Measurements from ENCODE around the gene NF1. TPM values are rescaled to one million over a fixed set of nuclear protein-coding genes. Genes with fewer than 3 reads are reported as not detected.
"Not testable (repeated sequence)": the region's sequence is repeated elsewhere in the genome, so short reads cannot be mapped to it uniquely, and the experiment has no call there.

The NF1 gene
- total and polyA plus RNA-seq, 3 donors from 2014 or later, result 60.6 to 99.0 (median 97.6) TPM

GRCh38 chr17:31283841-31284240 lies 189.1 kb downstream of the NF1 start:
- H3K4me3 ChIP-seq, result no peak overlapping the region
- TF ChIP-seq POLR2A (IDR thresholded peaks at IDR 0.05), result no peak
- TF ChIP-seq CTCF (IDR thresholded peaks at IDR 0.05), result no peak
- DNase-seq, result no peak
- H3K36me3 ChIP-seq (ENCODE audit: low read depth, missing control alignments), result no peaks in the 10 kb centered on the region
- no peak overlapping the region for H3K27ac ChIP-seq
- no peaks in the 10 kb centered on the region for H3K9me3 ChIP-seq
- H3K27me3 ChIP-seq, result no peaks in the 10 kb centered on the region
- H3K4me1 ChIP-seq, result no peaks in the 10 kb centered on the region
- intact Hi-C loops (cut with DNase I; ENCODE audit: low total_unique reads), result no loop called here

GRCh38 chr17:31286587-31286986 lies 191.8 kb downstream of the NF1 start:
- no peaks in the 10 kb centered on the region for H3K27me3 ChIP-seq
- no peaks in the 10 kb centered on the region for H3K9me3 ChIP-seq
- H3K27ac ChIP-seq, result no peak overlapping the region
- 61 to 82% methylated on average over 1 of the region's 1 CpG for WGBS, 2 donors
- intact Hi-C loops (cut with DNase I; ENCODE audit: low total_unique reads), result no loop called here
- DNase-seq, result no peak
- TF ChIP-seq POLR2A (IDR thresholded peaks at IDR 0.05) (no peak), CTCF (IDR thresholded peaks at IDR 0.05) (no peak)
- H3K4me1 ChIP-seq, result no peaks in the 10 kb centered on the region
- no peak overlapping the region for H3K4me3 ChIP-seq
- no peaks in the 10 kb centered on the region for H3K36me3 ChIP-seq (ENCODE audit: low read depth, missing control alignments)

- H3K4me1 ChIP-seq; H3K27ac ChIP-seq; DNase-seq; H3K36me3 ChIP-seq (ENCODE audit: low read depth, missing control alignments); H3K27me3 ChIP-seq; H3K4me3 ChIP-seq; H3K9me3 ChIP-seq; intact Hi-C loops (cut with DNase I; ENCODE audit: low total_unique reads): not testable (repeated sequence)
- 90 to 100% methylated on average over 1 of the region's 1 CpG for WGBS, 2 donors
These were observed 193.2 kb downstream of the NF1 start for GRCh38 chr17:31287932-31288331.

GRCh38 chr17:31289790-31290189 lies 195.0 kb downstream of the NF1 start:
- TF ChIP-seq POLR2A (IDR thresholded peaks at IDR 0.05), result no peak
- TF ChIP-seq CTCF (IDR thresholded peaks at IDR 0.05), result no peak
- Histone ChIP-seq H3K4me3 (no peak overlapping the region), H3K4me1 (no peaks in the 10 kb centered on the region), H3K27me3 (no peaks in the 10 kb centered on the region), H3K36me3 (ENCODE audit: low read depth, missing control alignments) (no peaks in the 10 kb centered on the region), H3K27ac (no peak overlapping the region), H3K9me3 (no peaks in the 10 kb centered on the region)
- WGBS, 2 donors, result 80 to 89% methylated on average over 3 of the region's 3 CpGs
- DNase-seq, result no peak
- intact Hi-C loops (cut with DNase I; ENCODE audit: low total_unique reads), result no loop called here

GRCh38 chr17:31291820-31292219 lies 197.0 kb downstream of the NF1 start:
- TF ChIP-seq POLR2A (IDR thresholded peaks at IDR 0.05) (no peak), CTCF (IDR thresholded peaks at IDR 0.05) (no peak)
- no peaks in the 10 kb centered on the region for H3K27me3 ChIP-seq
- intact Hi-C loops (cut with DNase I; ENCODE audit: low total_unique reads), result no loop called here

More at GRCh38 chr17:31291820-31292219, 197.0 kb downstream of the NF1 start:
- Histone ChIP-seq H3K4me1 (no peaks in the 10 kb centered on the region), H3K4me3 (no peak overlapping the region), H3K9me3 (no peaks in the 10 kb centered on the region), H3K36me3 (ENCODE audit: low read depth, missing control alignments) (no peaks in the 10 kb centered on the region), H3K27ac (no peak overlapping the region)
- no peak for DNase-seq

Measured in testis (tissue), 3 donors.